ENCODE results near the gene CCDC70. TPM values are rescaled to one million over a fixed set of nuclear protein-coding genes. Genes with fewer than 3 reads are reported as not detected.

CCDC70 gene
- total RNA-seq, 1 experiment from 2014 or later, result not detected

DNA sequence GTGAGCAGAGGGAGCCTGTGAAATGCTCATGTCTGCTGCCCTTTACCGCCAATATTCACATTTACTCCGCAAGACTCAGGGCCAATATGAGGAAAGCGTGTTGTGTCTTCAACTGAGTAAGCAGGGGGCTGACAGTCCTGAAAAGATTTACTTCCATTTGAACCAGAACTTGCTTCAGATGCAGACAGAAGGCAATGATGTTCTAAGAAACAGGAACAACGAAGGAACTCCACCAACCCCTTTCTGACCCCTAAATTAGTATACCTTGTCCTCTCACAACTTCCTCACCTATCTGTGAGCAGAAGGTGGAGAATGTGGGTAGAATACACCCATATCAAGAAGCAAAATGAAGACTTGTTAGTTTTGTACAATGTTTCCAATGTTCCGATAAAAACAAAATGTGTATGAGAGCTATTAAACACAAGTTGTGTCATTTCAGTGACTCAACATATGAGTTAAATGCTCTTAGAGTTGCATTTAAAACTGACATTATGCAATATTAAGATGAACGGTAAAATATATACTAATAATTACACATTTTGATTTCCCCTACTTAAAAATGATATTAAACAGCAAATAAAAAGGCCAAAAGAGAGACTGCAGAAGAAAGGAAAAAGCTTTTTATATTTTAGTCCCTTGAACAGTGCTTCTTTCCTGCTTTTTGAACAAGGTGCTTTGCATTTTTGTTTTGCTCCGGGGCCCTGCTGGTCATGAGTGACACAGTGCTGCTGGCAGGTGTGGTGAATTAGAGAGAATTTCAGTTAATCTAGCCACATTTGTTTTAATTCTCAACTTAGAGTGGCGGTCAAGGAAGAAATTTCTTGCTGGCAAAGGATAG is 32.8 kb upstream of the CCDC70 start:
- Histone ChIP-seq H3K9me3 (ENCODE audit: low read depth, low read length, poor library complexity, severe bottlenecking) (no peaks in the 10 kb centered on the region), H3K27ac (ENCODE audit: low read depth, low read length, poor library complexity, severe bottlenecking) (no peak overlapping the region), H3K4me3 (ENCODE audit: low read depth, low read length, poor library complexity, severe bottlenecking) (no peak overlapping the region), H3K36me3 (ENCODE audit: insufficient read depth, low read length, poor library complexity, severe bottlenecking) (no peaks in the 10 kb centered on the region), H3K27me3 (replicated peaks; ENCODE audit: insufficient read depth, low read depth, low read length, poor library complexity) (no peaks in the 10 kb centered on the region), H3K4me1 (ENCODE audit: insufficient read depth, low read length, poor library complexity, severe bottlenecking) (no peaks in the 10 kb centered on the region)
- intact Hi-C loops (cut with micrococcal nuclease; ENCODE audit: unreplicated experiment), result no loop called here
- TF ChIP-seq EZH2 (IDR thresholded peaks at IDR 0.05; ENCODE audit: borderline replicate concordance, low read depth, low read length, poor library complexity, severe bottlenecking), result no peak
- DNase-seq (ENCODE audit: low spot score), result no peak
- BruUV-seq (replicated peaks), result no TSS peak
- ChIA-PET CTCF (no interaction called here), POLR2A (ENCODE audit: low non-redundant PET) (no interaction called here)

DNA sequence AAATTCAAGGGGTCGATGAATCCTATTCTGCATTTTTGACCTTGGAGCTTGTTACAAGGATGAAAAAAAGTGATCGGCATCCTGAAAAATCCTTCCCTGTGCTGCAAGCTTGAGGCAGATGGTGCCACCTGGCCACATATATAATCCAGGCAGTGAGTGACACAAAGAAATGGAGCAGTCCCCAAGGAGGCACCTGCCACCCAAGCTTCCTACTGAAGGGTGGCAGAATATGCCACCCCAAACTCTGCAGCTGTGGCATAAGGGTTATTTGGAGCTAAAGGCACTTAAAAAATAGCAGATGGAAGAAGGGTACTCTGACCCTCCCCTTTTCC is 32.2 kb upstream of the CCDC70 start:
- no peak overlapping the region for H3K27ac ChIP-seq (ENCODE audit: low read depth, low read length, poor library complexity, severe bottlenecking)
- intact Hi-C loops (cut with micrococcal nuclease; ENCODE audit: unreplicated experiment), result no loop called here
- H3K4me3 ChIP-seq (ENCODE audit: low read depth, low read length, poor library complexity, severe bottlenecking), result no peak overlapping the region
- POLR2A ChIA-PET (ENCODE audit: low non-redundant PET), result no interaction called here
- H3K4me1 ChIP-seq (ENCODE audit: insufficient read depth, low read length, poor library complexity, severe bottlenecking), result no peaks in the 10 kb centered on the region
- TF ChIP-seq EZH2 (IDR thresholded peaks at IDR 0.05; ENCODE audit: borderline replicate concordance, low read depth, low read length, poor library complexity, severe bottlenecking) (no peak), CTCF (conservative IDR thresholded peaks at IDR 0.05; ENCODE audit: low read depth, low read length) (no peak)
- no peak for DNase-seq (ENCODE audit: low spot score)
- no peaks in the 10 kb centered on the region for H3K36me3 ChIP-seq (ENCODE audit: insufficient read depth, low read length, poor library complexity, severe bottlenecking)
- no peaks in the 10 kb centered on the region for H3K27me3 ChIP-seq (replicated peaks; ENCODE audit: insufficient read depth, low read depth, low read length, poor library complexity)
- no TSS peak for BruUV-seq (replicated peaks)
- CTCF ChIA-PET, result no interaction called here
- H3K9me3 ChIP-seq (ENCODE audit: low read depth, low read length, poor library complexity, severe bottlenecking), result no peaks in the 10 kb centered on the region

- BruUV-seq (replicated peaks), result no TSS peak
- H3K9me3 ChIP-seq (ENCODE audit: low read depth, low read length, poor library complexity, severe bottlenecking), result no peaks in the 10 kb centered on the region
- ChIA-PET CTCF (interaction anchor here (1.0 kb wide), 1 partner anchor 720 kb away, joined by 3 read pairs; no protein-coding TSS in a partner anchor), POLR2A (ENCODE audit: low non-redundant PET) (interaction anchor here (0.6 kb wide), 1 partner anchor 100 kb away, joined by 8 read pairs; no protein-coding TSS in a partner anchor)
- H3K27ac ChIP-seq (ENCODE audit: low read depth, low read length, poor library complexity, severe bottlenecking), result no peak overlapping the region
- no peak for DNase-seq (ENCODE audit: low spot score)
- H3K4me1 ChIP-seq (ENCODE audit: insufficient read depth, low read length, poor library complexity, severe bottlenecking), result no peaks in the 10 kb centered on the region
- TF ChIP-seq CTCF (conservative IDR thresholded peaks at IDR 0.05; ENCODE audit: low read depth, low read length), result no peak
- TF ChIP-seq EZH2 (IDR thresholded peaks at IDR 0.05; ENCODE audit: borderline replicate concordance, low read depth, low read length, poor library complexity, severe bottlenecking), result no peak
- intact Hi-C loops (cut with micrococcal nuclease; ENCODE audit: unreplicated experiment), result no loop called here
- no peaks in the 10 kb centered on the region for H3K27me3 ChIP-seq (replicated peaks; ENCODE audit: insufficient read depth, low read depth, low read length, poor library complexity)
- H3K36me3 ChIP-seq (ENCODE audit: insufficient read depth, low read length, poor library complexity, severe bottlenecking), result no peaks in the 10 kb centered on the region
- H3K4me3 ChIP-seq (ENCODE audit: low read depth, low read length, poor library complexity, severe bottlenecking), result no peak overlapping the region
These were observed 30.2 kb upstream of the CCDC70 start for GRCh38 chr13:51831519-51831918.
